Activated T-cell treated with anti-CD3 and anti-CD28 coated beads, Interleukin-2, amount 50 U/mL, for 24 hours (primary cell): ENCODE data around the gene KMT5C.
"Not testable (repeated sequence)": the region's sequence is repeated elsewhere in the genome, so short reads cannot be mapped to it uniquely, and the experiment has no call there.

Source experiments
- DNase-seq: peaks from one replicate; pipeline ENCODE4 v3.0.0-alpha.2; 2020
- H3K27ac Mint-ChIP-seq: 2 replicates; pipeline ENCODE4 v1.8.0; 2020; ENCODE audit warnings: mild to moderate bottlenecking, mixed read lengths
- H3K27me3 Mint-ChIP-seq: 2 replicates; pipeline ENCODE4 v1.8.0; 2020; ENCODE audit warnings: mixed read lengths
- H3K36me3 Mint-ChIP-seq: 2 replicates; pipeline ENCODE4 v1.8.0; 2020; ENCODE audit warnings: low read depth, mixed read lengths
- H3K4me1 Mint-ChIP-seq: 2 replicates; pipeline ENCODE4 v1.8.0; 2020; ENCODE audit warnings: low read depth, mixed read lengths
- H3K4me3 Mint-ChIP-seq: 2 replicates; pipeline ENCODE4 v1.8.0; 2020; ENCODE audit warnings: mild to moderate bottlenecking, moderate library complexity, mixed read lengths
- H3K9me3 Mint-ChIP-seq: 2 replicates; pipeline ENCODE4 v1.8.0; 2020; ENCODE audit warnings: mixed read lengths

KMT5C gene

GRCh38 chr19:55329791-55330190 lies 9.9 kb upstream of the KMT5C start:
- not testable (repeated sequence) for H3K36me3 Mint-ChIP-seq, H3K4me1 Mint-ChIP-seq, H3K27ac Mint-ChIP-seq, H3K4me3 Mint-ChIP-seq, DNase-seq, H3K9me3 Mint-ChIP-seq
- H3K27me3 Mint-ChIP-seq = peaks cover 16% of the 10 kb centered on the region

DNA sequence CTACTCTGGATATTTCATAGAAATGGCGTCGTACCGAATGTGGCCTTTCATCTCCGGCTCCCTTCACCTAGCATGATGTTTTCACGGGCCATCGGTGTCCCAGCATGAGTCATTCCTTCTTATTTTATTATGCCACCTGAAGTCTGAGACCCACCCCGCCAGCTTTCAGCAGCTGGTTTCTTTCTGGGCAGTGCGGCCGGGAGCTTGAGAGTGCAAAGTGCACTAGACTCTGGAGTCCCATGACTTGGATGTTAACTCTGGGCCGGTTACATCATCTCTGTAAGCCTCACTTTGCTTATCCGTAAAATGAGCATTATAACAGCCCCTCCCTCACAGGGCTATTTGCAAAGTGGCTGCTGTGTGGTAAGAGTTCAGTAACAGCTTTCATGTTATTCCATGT lies 5.8 kb upstream of the KMT5C start:
- Mint-ChIP-seq H3K27me3 (peaks cover 17% of the 10 kb centered on the region), H3K4me1 (peaks cover 5% of the 10 kb centered on the region), H3K9me3 (no peaks in the 10 kb centered on the region), H3K27ac (no peak overlapping the region), H3K36me3 (no peaks in the 10 kb centered on the region), H3K4me3 (no peak overlapping the region)
- no peak for DNase-seq

GRCh38 chr19:55336101-55336500 lies 3.6 kb upstream of the KMT5C start:
- Mint-ChIP-seq H3K4me3 (no peak overlapping the region), H3K9me3 (no peaks in the 10 kb centered on the region), H3K4me1 (peaks cover 12% of the 10 kb centered on the region), H3K27ac (no peak overlapping the region), H3K27me3 (peaks cover 15% of the 10 kb centered on the region), H3K36me3 (no peaks in the 10 kb centered on the region)
- DNase-seq = no peak

GRCh38 chr19:55339889-55340783 lies 460 bp downstream of the KMT5C start:
- Mint-ChIP-seq H3K9me3 (no peaks in the 10 kb centered on the region), H3K36me3 (peaks cover 30% of the 10 kb centered on the region)

DNA sequence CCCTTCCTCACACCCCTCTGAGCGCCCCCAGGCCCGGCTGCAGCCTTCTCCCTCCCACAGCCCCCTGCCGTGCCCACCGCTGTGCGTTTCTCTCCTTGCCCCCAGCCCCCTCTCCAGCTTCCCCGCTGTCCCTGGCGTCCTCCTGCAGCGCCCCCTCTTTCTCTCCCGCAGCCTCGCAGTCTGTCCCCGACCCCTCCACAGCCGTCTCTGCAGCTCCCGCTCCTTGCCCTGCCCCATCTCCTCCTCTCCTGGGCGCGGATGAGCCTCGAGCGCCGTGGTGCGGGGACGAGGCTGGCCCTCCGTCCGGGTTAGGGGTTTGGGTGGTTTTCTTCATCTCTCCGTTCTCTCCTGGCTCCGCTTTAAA lies 1.1 kb downstream of the KMT5C start:
- Mint-ChIP-seq H3K9me3 (no peaks in the 10 kb centered on the region), H3K27me3 (peaks cover 2% of the 10 kb centered on the region), H3K27ac (peak overlapping the region; percentile 80), H3K4me3 (peak overlapping the region; percentile 84), H3K36me3 (peaks cover 36% of the 10 kb centered on the region), H3K4me1 (peaks cover 17% of the 10 kb centered on the region)
- DNase-seq = no peak

More at GRCh38 chr19:55339889-55340783, 460 bp downstream of the KMT5C start:
- Mint-ChIP-seq H3K4me1 (peaks cover 17% of the 10 kb centered on the region), H3K27ac (peak overlapping the region; percentile 95), H3K27me3 (peaks cover 2% of the 10 kb centered on the region), H3K4me3 (peak overlapping the region; percentile 84)
- peak; percentile 36 for DNase-seq

DNA sequence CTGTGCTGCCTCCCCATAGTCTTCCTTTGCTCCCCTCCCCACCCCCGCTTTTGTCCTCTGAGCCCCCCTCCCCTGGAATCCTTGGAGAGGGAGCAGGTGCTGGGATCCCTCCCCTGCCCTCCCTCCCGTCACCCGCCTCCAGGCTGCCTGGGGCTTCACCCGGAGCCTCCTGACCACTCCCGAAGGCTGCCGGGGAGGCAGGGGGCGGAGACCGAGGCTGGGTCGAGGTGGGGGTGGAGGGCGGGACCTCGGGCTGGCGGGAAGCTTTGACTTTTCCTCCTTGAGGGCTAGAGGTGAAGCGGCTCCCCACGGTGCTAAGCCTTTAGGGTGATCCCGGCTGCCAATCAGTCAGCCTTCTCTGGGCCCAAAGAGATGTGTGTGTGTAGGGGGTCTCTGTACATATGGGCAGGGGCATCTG lies 1.5 kb downstream of the KMT5C start:
- peaks cover 17% of the 10 kb centered on the region for H3K4me1 Mint-ChIP-seq
- DNase-seq = peak; percentile 73
- H3K4me3 Mint-ChIP-seq = peak overlapping the region; percentile 84
- peaks cover 2% of the 10 kb centered on the region for H3K27me3 Mint-ChIP-seq
- H3K36me3 Mint-ChIP-seq = peaks cover 37% of the 10 kb centered on the region
- H3K9me3 Mint-ChIP-seq = no peaks in the 10 kb centered on the region
- peak overlapping the region; percentile 57 for H3K27ac Mint-ChIP-seq

GRCh38 chr19:55341595-55342531 lies 2.2 kb downstream of the KMT5C start:
- H3K36me3 Mint-ChIP-seq = peaks cover 37% of the 10 kb centered on the region
- peak overlapping the region; percentile 73 for H3K4me3 Mint-ChIP-seq
- peaks cover 17% of the 10 kb centered on the region for H3K4me1 Mint-ChIP-seq
- no peak for DNase-seq
- no peaks in the 10 kb centered on the region for H3K27me3 Mint-ChIP-seq
- H3K9me3 Mint-ChIP-seq = no peaks in the 10 kb centered on the region
- H3K27ac Mint-ChIP-seq = peak overlapping the region; percentile 57

DNA sequence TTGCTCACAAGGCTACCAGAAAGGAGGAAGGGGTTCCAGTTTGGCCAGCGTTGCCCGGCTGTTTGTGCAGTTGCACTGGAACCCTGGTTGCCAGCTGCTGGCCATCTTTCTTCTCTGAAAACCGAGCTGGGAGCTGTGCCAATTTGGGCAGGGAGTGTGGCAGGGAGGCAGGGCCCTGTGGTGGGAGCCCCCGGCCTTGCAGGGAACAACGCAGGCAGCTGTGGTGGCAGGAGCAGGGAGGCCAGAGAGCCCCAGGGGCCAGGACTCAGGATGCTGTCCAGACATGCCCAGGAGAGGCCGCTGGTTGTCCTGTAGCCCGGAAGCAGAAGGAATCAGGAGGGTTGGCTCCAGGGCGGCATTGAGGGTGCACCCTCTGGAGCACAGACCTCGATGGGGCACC lies 4.8 kb downstream of the KMT5C start:
- Mint-ChIP-seq H3K27me3 (no peaks in the 10 kb centered on the region), H3K27ac (no peak overlapping the region), H3K9me3 (no peaks in the 10 kb centered on the region), H3K4me1 (peaks cover 9% of the 10 kb centered on the region), H3K4me3 (no peak overlapping the region), H3K36me3 (peaks cover 41% of the 10 kb centered on the region)
- DNase-seq = no peak

GRCh38 chr19:55345101-55345817 lies 5.6 kb downstream of the KMT5C start:
- DNase-seq = no peak
- Mint-ChIP-seq H3K9me3 (no peaks in the 10 kb centered on the region), H3K36me3 (peaks cover 41% of the 10 kb centered on the region), H3K27ac (no peak overlapping the region), H3K4me1 (peaks cover 9% of the 10 kb centered on the region), H3K27me3 (no peaks in the 10 kb centered on the region), H3K4me3 (no peak overlapping the region)

- no peak for DNase-seq
- Mint-ChIP-seq H3K4me1 (peaks cover 5% of the 10 kb centered on the region), H3K36me3 (peaks cover 41% of the 10 kb centered on the region), H3K4me3 (no peak overlapping the region), H3K27me3 (peaks cover 8% of the 10 kb centered on the region), H3K27ac (no peak overlapping the region), H3K9me3 (no peaks in the 10 kb centered on the region)
Observed at GRCh38 chr19:55345818-55346724, 6.4 kb downstream of the KMT5C start.

DNA sequence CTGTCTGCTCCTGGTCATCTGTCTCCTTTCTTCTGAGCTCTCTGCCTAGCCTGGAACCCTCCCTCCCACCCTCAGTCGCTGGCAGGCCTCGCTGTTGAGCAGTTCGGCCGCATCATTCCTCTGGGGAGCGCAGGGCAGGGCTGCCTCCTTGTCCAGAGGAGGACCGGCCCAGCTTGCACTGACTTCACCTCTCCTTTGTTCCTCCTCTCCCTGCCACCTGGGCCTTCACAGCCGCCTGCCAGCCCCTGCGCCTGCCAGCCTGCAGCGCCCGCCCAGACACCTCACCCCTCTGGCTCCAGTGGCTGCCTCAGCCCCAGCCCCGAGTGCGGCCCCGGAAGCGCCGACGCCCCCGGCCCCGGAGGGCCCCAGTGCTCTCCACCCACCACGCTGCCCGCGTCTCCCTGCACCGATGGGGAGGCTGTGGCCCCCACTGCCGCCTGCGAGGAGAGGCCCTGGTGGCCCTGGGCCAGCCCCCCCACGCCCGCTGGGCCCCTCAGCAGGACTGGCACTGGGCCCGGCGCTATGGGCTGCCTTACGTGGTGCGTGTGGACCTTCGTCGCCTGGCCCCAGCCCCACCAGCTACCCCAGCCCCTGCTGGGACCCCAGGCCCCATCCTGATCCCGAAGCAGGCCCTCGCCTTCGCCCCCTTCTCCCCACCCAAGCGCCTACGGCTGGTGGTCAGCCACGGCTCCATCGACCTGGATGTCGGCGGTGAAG lies 7.2 kb downstream of the KMT5C start:
- H3K36me3 Mint-ChIP-seq = peaks cover 35% of the 10 kb centered on the region
- H3K4me1 Mint-ChIP-seq = no peaks in the 10 kb centered on the region
- no peak overlapping the region for H3K27ac Mint-ChIP-seq
- peaks cover 16% of the 10 kb centered on the region for H3K27me3 Mint-ChIP-seq
- no peaks in the 10 kb centered on the region for H3K9me3 Mint-ChIP-seq
- no peak overlapping the region for H3K4me3 Mint-ChIP-seq
- DNase-seq = no peak

- H3K9me3 Mint-ChIP-seq = no peaks in the 10 kb centered on the region
- no peak overlapping the region for H3K4me3 Mint-ChIP-seq
- H3K27me3 Mint-ChIP-seq = peaks cover 22% of the 10 kb centered on the region
- H3K27ac Mint-ChIP-seq = no peak overlapping the region
- DNase-seq = no peak
- H3K36me3 Mint-ChIP-seq = peaks cover 32% of the 10 kb centered on the region
- H3K4me1 Mint-ChIP-seq = peaks cover 1% of the 10 kb centered on the region
Observed at GRCh38 chr19:55347442-55348009, 7.8 kb downstream of the KMT5C start.
